Kidney (tissue), 14 donors: Measurements from ENCODE around the gene MTMR6. TPM values are rescaled to one million over a fixed set of nuclear protein-coding genes. Genes with fewer than 3 reads are reported as not detected.

Experiments used
- DNase-seq, 5 donors: peaks; one replicate each; pipeline ENCODE4 v3.0.0-alpha.2; 2013 to 2020
- FAIRE-seq: peaks from 2 replicates; lab custom pipeline; 2012; peaks lifted over from hg19 to GRCh38; lab: Jason Lieb, UNC
- H3K27ac ChIP-seq, 2 donors: one replicate each; pipeline ENCODE4 v1.7.0; 2013; ENCODE audit warnings: low read depth in 2 of 2, low read length in 2 of 2, inconsistent platforms in 1 of 2
- H3K27me3 ChIP-seq: one replicate; pipeline ENCODE4 v1.7.1; 2013; ENCODE audit warnings: low read length, inconsistent platforms; ENCODE audit not compliant: control insufficient read depth, insufficient read depth
- H3K36me3 ChIP-seq, 3 donors: one replicate each; pipeline versions ENCODE4 v1.7.0 to v1.7.1; 2013; ENCODE audit warnings: low read length in 3 of 3, control low read depth in 1 of 3, inconsistent platforms in 1 of 3; ENCODE audit not compliant: insufficient read depth in 3 of 3, control insufficient read depth in 2 of 3
- H3K4me1 ChIP-seq, 3 donors: one replicate each; pipeline versions ENCODE4 v1.7.0 to v1.7.1; 2013; ENCODE audit warnings: low read length in 3 of 3, inconsistent platforms in 1 of 3, low read depth in 1 of 3; ENCODE audit not compliant: control insufficient read depth in 2 of 3, insufficient read depth in 2 of 3
- H3K4me3 ChIP-seq, 3 donors: one replicate each; pipeline versions ENCODE4 v1.7.0 to v1.8.1; 2013; ENCODE audit warnings: low read length in 3 of 3, control low read depth in 1 of 3, inconsistent platforms in 1 of 3
- H3K9ac ChIP-seq, 3 donors: one replicate each; pipeline versions ENCODE4 v1.7.0 to v1.7.1; 2013; ENCODE audit warnings: low read length in 3 of 3, control low read depth in 1 of 3, inconsistent platforms in 1 of 3
- H3K9me3 ChIP-seq, 3 donors: one replicate each; pipeline versions ENCODE4 v1.7.0 to v1.7.1; 2013; ENCODE audit warnings: low read length in 3 of 3, control low read depth in 1 of 3, inconsistent platforms in 1 of 3; ENCODE audit not compliant: control insufficient read depth in 2 of 3, insufficient read depth in 1 of 3
- CTCF ChIP-seq: IDR thresholded peaks from 3 replicates; pipeline ENCODE4 v1.5.1; 2012; ENCODE audit warnings: mild to moderate bottlenecking, moderate library complexity, borderline replicate concordance; ENCODE audit not compliant: insufficient read depth; ENCODE audit errors: extremely low read depth
- intact Hi-C: fragments of 100-400 bp; cut with DNase I; formaldehyde crosslinking; loops from one replicate; pipeline ENCODE4 v1.11.1; 2022
- polyA plus RNA-seq: library from polyadenylated mRNA; stranded (reverse); fragments of 350-450 nt; fragmentation: Illumina TruSeq; extraction: RNeasy Lipid Tissue Mini Kit (QIAGEN cat#74804); gene quantifications from one replicate; pipeline ENCODE4 v1.2.3, GENCODE V29; 2014; ENCODE audit warnings: low read depth, low replicate concordance; ENCODE audit not compliant: insufficient read depth
- total RNA-seq: library from RNA; stranded (reverse); fragmentation: NEBNext Ultra II Directional; extraction: Animal tissue kit (Norgen Biotek cat#: 25700); gene quantifications from one replicate; pipeline ENCODE4 v1.2.1, GENCODE V29; 2021
- donor health status: control.
- donor health status: control.
- donor health status: control.
- donor health status: control.
- donor health status: control.
- donor health status: DM: yes; HTN: yes; CAD: no.
- donor health status: Normal renal cell carcinoma (clear cell type).

The MTMR6 gene
- total and polyA plus RNA-seq, 2 donors from 2014 or later, result 9.4 to 21.4 TPM

- intact Hi-C loops, result no loop called here
- FAIRE-seq (no peak), DNase-seq (no peak)
- Histone ChIP-seq H3K9ac (no peak overlapping the region), H3K27ac (no peak overlapping the region), H3K27me3 (no peaks in the 10 kb centered on the region), H3K36me3 (no peaks in the 10 kb centered on the region), H3K4me3 (no peak overlapping the region), H3K9me3 (no peaks in the 10 kb centered on the region), H3K4me1 (no peaks in the 10 kb centered on the region)
- no peak for TF ChIP-seq CTCF
These were observed 69.3 kb downstream of the MTMR6 start for GRCh38 chr13:25218019-25218418.

GRCh38 chr13:25217023-25217885 is 70.0 kb downstream of the MTMR6 start:
- intact Hi-C loops, result no loop called here
- H3K4me3 ChIP-seq, result no peak overlapping the region
- no peaks in the 10 kb centered on the region for H3K4me1 ChIP-seq
- no peaks in the 10 kb centered on the region for H3K27me3 ChIP-seq
- FAIRE-seq (no peak), DNase-seq (peak in 3 of 5 donors; percentile 26 to 60 (median 38))
- no peak overlapping the region for H3K9ac ChIP-seq
- no peak overlapping the region for H3K27ac ChIP-seq
- no peak for TF ChIP-seq CTCF
- H3K9me3 ChIP-seq, result no peaks in the 10 kb centered on the region
- no peaks in the 10 kb centered on the region for H3K36me3 ChIP-seq

GRCh38 chr13:25215253-25215575 is 72.1 kb downstream of the MTMR6 start:
- H3K9me3 ChIP-seq, result no peaks in the 10 kb centered on the region
- no peaks in the 10 kb centered on the region for H3K36me3 ChIP-seq
- H3K27ac ChIP-seq, result no peak overlapping the region
- H3K9ac ChIP-seq, result no peak overlapping the region
- H3K27me3 ChIP-seq, result no peaks in the 10 kb centered on the region
- DNase-seq, result peak in 2 of 5 donors; percentile 43 to 53
- intact Hi-C loops, result no loop called here
- no peak overlapping the region for H3K4me3 ChIP-seq
- FAIRE-seq, result no peak
- no peaks in the 10 kb centered on the region for H3K4me1 ChIP-seq
- no peak for TF ChIP-seq CTCF
